Stimulated activated CD8-positive, alpha-beta memory T cell treated with anti-CD3 and anti-CD28 coated beads, Interleukin-12 subunit alpha, Interleukin-12 subunit beta, amount 100 ng/mL, for 1 hour (primary cell): ENCODE measurements around the gene PTPRH.
"Not testable (repeated sequence)": the region's sequence is repeated elsewhere in the genome, so short reads cannot be mapped to it uniquely, and the experiment has no call there.

Experiments used
- DNase-seq: peaks from one replicate; pipeline ENCODE4 v3.0.0-alpha.2; 2020; ENCODE audit warnings: low read depth

The PTPRH gene

DNA sequence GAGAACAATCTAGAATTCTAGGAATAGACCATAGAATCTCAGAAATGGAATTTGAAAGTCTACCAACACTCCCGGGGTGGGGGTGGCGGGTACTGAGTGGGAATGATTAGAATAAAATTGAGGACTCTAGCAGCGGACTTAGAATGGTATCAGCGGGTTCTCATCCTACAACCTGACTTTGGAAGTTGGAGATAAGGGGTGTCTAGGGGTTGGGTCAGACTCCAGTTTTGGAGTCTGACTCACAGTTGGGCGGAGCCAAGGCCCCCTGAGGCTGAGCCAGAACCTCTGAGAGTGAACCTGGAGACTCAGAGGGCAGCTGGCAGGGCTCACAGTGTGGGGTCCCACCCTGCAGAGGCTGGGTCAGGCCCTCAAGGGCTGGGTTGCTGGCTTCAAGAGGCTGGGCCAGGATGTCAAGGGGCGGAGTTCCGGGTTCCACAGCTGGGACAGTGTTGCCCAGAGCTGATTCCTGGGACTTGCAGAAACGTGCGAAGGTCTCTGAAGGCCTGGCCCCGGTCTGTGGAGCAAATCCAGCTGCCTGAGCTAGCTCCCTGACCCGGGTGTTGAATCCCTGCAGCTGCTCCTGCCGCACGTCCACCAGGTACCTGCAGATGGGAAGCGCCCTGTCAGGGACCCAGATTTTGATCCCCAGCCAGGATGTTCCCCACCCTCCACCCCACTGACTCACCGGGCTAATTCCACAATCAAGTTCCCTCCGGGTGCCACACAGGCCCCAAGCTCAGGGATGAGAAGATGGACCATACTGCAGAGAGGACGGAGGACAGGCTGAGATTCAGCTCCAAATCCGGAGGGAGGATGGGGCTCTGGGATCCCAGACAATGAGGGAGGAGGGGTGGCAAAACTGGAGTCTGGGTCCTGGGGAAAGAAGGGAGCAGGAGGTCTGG is 50.2 kb downstream of the PTPRH start:
- DNase-seq: no peak

DNA sequence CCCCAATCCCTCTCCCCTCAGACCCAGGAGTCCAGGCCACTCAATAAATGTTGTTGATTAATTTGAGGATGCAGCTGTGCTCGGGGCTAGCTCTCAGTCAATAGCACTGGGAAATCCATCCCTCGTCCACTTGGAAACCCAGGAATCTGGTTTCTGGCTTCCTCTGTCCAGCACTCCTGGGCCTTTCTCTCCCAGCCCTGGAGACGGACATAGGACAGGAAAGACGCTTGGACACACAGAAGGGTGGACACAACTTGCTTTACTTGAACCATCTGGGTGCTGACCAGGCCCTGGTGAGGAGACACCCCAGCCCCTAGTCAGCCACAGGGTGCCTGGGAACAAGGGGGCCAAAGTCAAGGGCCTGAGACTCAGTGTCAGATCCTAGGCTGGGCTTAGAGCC is 50.9 kb downstream of the PTPRH start:
- DNase-seq: no peak

DNA sequence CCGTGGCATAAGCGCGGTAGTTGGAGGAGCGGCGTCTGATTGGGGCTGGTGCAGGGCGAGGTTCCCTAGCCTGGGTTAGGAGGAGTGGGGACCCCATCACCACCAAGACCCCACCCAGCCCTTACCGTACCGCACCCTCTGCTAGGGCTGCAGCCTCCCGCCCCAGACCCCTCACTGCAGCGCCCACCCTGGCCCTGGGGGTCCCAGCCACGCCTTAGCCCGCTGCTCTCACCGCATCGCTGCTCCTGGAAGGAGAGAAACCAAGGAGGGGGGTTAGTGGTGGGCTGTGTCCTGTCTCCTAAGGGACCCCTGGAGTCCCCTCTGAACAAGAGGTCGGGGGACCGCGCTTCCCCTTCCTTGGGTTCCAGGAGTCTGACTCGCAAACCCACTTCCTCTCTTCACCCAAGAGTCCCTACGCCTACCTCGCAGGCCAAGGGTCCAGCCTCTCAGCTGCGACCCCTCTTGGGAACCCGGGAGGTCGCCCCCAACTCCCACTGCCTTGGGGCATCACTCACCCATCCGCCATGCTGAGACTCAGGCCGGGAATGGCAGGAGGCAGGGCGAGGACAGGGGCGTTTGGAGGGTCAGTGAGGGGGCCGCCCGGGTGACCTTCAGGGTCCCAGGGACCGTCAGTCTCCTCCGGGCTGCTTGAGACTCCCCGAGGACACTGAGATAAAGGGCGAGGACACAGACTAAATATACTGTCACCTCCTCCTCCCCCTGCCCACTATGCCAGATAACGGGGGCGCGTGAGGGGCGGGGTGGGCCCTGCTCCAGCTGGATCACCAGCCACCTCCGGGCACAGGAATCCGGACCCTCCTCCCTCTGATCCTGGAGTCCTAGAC is 52.0 kb downstream of the PTPRH start, which contains the start of gene TNNI3:
TSS of gene TNNI3 (minus strand) at position 669 of the 845 bp plus-strand sequence. CDS start at position 526, 143 bp downstream.
- DNase-seq: no peak

DNA sequence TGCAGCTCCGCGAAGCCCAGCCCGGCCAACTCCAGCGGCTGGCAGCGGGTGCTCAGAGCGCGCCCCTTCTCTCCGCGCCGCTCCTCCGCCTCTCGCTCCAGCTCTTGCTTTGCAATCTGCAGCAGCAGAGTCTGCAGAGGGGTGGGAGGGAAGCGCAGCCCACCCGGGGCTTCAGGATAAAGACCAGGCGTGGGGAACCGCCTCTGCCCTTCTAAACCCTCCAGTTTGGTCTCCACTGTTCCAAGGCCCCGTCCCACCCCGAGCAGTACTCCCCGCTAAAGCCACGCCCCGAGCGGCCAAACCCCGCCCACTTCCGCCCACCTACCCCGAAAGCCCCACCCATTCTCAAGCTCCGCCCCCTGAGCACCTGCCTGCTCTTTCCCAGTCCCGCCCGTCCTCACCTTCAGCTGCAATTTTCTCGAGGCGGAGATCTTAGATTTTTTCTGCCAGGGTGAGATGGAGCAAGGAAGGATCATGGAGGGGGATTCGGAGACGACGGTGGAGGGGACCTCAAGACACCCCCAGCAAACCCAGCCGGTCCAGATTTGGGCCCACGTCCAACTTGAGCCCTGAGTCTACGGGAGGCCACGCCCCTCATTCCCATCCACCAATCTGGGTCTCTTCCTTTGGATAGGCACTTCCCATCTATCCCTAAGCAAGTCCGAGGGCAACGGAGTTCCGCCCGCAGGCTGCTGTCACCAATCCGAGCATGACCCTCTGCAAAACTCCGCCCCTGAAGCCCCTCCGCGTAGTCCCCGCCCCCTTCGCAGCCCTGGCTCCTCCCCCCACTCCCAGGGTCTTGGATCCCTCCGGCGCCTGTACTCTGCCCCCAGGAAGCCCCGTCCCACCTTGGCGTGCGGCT is 52.9 kb downstream of the PTPRH start:
- DNase-seq: no peak

DNA sequence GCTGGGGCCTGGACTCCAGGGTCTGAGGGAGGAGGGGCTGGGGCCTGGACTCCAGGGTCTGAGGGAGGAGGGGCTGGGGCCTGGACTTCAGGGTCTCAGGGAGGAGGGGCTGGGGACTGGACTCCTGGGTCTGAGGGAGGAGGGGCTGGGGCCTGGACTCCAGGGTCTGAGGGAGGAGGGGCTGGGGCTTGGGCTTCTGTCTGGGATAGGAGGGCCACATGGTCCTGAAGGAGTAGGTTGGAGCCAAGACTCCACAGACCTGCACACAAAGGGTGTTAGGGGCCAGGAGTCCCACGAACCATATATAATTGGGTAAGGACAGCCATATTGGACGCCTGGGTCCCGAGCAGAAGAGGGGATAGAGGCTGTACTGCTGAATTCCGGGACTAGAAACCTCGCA is 53.5 kb downstream of the PTPRH start:
- not testable (repeated sequence) for DNase-seq

DNA sequence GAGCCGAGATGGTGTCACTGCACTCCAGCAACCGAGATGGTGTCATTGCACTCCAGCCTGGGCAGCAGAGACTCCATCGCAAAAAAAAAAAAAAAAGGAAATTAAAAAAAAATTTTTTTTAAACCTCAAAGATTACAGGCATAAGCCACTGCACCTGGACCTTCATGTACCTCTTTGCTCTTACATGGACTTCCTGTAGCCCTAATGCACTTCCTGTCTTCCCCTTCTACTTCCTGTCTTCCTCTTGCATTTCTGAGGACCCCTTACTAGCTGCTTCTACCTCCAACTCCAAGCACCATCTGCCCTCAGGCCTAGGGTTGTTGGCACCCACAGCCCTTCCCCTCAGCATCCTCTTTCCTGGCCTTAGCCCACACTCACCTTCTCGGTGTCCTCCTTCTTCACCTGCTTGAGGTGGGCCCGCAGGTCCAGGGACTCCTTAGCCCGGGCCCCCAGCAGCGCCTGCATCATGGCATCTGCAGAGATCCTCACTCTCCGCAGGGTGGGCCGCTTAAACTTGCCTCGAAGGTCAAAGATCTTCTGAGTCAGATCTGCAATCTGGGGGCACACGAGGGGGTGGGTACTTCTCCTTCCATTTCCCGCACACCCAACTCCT is 55.5 kb downstream of the PTPRH start:
- DNase-seq: no peak

DNA sequence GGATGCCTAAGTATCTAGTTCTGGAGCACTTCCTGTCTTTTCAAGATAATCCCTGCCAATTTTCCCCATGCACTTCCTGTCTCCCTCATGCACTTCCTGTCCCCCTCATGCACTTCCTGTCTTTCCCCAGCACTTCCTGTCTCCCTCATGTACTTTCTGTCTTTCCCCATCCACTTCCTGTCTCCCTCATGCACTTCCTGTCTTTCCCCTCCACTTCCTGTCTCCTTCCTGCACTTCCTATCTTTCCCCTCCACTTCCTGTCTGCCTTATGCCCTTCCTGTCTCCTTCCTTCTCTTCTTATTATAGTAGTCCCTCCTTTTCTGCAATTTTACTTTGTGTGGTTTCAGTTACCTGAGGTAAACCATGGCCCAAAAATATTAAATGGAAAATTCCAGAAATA is 57.3 kb downstream of the PTPRH start:
- DNase-seq: no peak

DNA sequence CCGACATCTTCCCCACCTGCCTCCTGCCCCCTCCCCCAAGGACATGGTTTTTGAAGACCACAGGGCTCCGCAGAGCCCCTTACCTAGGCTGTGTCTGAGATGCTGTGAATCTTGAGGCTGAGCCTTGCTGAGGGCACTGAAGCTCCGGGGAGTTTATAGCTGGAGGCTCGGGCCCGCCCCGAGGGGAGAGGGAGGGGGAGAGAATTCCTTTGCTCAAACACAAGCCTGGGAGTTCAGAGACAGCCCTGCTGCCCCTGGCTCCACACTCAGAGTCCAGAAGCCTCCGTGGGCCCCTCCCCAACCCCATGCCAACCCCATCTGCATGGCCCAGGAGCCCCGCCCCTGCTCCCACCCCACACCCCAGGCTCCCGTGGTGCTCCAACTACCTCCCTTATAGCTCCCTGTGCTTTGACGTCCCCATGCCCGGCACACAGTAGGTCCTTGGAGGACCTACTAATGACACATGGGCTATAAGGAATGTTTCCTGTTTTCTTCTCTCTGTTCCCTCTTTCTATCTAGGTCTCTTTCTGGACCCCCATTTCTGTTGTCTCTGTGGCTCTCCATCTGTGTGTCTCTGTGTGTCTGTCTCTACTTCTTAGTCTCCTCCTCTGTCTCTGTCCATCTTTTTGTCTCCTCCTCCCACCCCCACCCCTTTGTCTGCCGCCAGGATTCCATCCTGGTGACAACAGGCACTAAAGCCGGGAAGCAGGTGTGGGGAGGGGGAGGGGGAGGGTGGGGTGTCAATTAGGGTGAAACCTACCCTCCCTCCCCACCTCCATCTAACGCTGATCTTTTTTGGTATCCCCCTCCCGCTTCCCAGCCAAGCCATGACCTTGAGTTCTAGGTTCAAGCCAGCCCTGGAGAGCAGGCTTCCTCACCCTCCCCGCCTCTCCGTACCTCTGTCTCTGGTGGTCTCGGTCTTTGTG is 60.0 kb downstream of the PTPRH start, which contains the start of gene TNNT1:
TSS of gene TNNT1 (minus strand) at position 129 of the 926 bp plus-strand sequence. CDS start 2,049 bp downstream, outside the sequence.
- no peak for DNase-seq

DNA sequence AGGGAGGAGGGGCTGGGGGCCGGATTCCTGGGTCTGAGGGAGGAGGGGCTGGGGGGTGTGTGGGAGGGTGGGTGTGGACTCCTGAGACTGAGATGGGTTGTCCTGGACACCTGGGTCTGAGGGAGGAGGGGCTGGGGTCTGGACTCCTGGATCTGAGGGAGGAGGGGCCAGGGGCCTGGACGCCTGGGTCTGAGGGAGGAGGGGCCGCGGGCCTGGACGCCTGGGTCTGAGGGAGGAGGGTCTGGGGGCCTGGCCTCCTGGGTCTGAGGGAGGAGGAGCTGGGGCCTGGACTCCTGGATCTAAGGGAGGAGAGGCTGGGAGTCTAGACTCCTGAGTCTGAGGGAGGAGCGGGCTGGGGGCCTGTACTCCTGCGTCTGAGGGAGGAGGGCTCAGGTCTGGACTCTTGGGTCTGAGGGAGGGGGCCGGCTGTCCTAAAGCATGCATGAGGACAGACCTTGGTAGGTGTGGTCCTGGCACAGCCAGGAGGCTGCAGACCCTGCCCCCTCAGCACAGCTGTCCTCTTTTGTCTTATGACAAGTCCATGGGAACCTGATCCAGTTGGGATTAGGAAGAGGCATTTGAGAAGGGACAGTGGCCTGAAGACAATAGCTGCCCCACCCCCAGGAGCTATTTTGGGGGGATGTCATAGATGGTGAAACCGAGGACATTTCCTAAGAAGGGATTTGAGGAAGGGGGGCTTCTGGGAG is 61.6 kb downstream of the PTPRH start:
- DNase-seq: no peak

DNA sequence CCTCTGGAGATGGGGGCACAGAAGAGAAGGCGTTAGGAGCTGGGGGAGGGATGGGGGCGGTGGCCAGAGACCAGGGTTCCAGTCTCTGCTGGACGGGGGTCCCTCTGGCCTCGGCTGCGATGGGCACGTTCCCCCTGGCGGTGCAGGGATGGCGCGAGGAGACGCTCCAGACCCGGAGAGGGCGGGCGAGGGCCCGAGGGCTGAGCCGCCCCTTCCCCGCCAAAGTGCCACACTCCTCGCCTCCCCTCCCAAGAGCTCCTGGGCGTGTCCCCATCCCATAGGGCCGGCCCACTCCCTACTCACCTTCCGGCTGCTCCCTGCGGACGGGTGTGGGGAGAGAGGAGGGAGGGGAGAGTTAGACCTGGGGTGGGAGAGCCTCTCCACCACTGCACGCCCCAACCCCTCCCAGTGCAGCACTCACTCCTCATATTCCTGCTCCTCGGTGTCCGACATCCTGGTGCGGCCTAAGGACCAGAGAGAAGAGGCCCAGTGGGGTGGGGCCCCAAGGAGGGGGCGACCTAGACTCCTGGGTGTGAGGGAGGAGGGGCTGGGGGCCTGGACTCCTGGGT is 62.5 kb downstream of the PTPRH start:
- DNase-seq: no peak

DNA sequence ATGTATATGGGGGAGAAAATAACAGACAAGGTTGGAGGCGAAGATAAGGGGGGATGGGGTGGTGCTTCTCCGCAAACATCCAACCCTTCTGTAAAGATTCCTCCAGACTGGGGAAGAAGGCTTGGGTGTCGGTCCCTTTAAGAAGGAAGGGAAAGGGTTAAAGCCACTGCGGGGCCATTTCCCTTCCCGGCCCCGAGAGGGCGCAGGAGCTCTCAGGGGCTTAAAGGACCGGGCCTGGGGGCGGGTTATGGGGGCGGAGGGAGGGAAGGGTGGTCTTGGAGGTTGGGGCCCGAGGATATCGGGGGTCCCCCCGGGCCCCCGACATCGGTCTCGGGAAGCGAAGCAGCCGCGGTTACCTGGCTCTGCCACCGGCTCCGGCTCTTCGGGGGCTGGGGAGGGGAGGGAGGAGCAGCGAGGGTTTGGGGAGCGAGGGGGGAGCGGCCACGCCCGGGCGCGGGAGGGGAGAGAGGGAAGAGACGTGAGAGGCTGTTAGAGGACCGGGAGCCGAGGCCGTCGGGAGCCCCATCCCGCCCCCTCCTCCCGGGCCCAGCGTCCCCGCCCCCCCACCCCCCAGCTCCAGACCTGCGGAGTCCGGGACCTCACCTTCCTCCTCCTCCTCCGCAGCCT is 63.1 kb downstream of the PTPRH start:
- DNase-seq: no peak

DNA sequence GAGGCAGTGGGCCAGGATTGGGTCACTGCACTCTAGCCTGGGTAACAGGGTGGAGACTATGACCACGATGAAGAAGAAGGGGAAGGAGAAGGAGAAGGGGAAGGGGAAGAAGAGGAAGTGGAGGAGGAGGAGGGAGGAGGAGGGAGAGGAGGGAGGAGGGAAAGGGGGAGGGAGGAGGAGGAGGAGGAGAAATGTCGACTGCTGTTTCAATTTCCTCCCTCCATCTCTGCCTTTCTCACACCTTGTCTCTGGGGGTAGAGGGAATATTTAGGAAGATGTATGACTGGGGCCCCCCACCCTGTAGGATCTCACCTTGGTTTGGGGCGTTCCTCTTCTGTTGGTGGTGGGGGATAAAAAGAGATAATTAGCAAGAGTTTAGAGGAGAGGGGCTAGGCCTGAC is 64.1 kb downstream of the PTPRH start:
- no peak for DNase-seq

DNA sequence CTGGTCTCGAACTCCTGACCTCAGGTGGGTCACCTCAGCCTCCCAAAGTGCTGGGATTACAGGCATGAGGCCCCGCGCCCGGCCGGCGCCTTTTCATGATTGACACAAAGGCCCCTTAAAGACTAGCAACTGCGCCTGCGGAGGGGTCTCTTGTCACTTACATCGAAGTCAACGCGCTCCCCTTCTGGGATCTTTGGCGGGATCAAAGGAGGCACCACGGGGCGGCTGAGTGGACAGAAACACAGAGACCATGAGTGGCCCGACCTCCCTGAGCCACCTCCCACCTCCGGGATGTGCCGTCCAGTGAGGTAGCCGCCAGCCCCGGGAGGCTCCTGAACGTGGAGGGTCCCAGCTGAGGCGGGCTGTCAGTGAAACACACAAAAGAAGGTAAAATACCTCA is 67.6 kb downstream of the PTPRH start:
- DNase-seq: no peak

DNA sequence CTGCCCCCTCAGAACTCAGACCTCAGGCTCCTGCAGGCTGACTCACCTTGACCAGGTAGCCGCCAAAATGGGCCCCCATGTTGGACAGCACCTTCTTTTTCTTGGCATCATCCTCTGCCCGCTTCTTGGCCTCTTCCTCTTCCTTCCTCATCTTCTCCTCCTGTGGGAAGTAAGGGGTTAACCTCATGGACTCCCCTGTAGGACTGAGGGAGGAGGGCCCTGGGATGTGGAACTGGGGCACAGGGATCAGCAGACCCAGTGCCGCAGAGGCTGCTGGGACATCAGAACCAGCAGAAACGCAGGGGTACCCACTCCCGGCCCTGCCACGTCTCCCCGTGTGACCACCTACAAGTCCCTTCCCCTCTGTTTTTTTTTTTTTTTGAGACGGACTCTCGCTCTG is 71.4 kb downstream of the PTPRH start:
- DNase-seq: no peak

DNA sequence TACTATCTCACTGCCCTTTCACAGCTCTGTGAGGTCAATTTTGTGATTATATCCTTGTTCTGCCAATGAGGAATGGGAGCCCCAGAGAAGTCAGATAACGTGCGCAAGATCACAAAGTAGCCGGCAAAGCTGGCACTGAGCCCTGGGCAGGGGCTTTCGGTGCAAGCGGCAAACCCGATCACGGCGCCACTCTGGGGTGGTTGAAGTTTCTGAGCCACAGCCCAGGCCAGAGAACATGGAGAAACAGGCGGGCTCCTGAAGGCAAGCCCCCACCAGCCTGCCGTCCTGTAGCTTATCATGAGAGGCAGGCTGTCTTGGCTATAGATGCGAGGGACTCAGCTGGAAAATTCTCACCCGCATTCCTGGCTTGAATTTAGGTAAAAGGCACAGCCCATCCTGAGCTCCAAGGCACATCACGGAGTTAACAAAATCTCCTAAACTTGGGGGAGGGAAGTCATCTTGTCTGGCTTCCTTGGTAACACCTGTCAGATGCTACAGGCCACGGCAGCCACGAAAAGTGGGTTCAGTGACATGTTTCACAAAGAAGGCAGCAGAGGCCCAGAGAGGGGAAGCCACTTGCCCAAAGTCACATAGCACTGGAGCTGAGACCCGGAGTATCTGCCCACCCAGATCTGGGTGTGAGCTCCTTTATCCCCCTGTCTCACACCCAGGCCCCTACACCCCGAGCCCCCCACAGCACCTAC is 72.8 kb downstream of the PTPRH start:
- no peak for DNase-seq

DNA sequence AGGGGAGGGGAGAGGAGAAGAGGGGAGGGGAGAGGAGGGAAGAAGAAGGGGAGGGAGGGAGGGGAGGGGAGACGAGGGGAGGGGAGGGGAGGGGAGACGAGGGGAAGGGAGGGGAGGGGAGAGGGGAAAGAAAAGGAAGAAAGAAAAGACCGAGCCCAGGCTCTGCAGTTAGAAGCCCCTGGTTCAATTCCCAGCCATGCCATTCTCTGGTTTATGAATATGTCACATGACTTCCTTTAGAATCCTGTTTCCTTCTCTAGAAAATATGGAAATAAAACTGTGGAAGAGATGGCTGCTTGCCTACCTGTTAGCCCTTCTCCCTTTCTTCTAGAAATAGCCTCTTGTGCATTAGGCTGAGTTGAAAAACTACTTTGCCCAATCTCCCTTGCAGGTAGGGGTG is 74.6 kb downstream of the PTPRH start:
- DNase-seq: no peak

DNA sequence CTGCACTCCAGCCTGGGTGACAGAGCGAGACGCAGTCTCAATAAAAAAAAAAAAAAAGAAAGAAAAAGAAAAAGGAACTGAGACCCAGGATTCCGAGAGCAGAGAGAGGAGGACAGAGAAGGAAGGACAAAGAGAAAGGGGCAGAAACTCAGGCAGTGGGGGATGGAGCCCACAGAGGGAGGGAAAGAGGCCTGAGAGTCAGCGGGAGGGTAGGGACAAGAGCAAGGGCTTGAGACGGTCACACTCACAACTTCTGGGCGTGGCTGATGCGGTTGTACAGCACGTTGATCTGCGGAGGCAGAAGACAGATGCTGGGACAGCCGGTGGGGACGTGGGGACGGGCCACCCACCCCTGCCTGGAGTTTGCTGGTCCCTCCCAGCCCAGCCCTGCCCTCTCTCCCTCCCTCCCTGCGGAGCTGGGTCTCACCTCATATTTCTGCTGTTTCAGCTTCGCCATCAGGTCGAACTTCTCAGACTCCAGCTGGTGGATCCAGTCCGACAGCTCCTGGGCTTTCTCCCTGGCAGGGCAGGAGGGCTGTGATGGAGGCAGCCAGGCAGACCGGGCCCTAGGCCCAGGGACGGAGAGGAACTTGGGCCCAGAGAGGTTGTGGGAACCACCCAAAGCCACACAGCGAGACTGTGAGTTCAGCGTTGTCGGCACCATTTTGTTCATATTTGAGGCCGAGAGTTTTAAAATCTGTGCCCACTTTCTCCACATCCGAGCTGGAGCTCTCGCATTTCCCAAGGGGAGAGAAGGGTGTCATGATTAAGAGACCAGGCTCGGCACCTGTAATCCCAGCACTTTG is 75.5 kb downstream of the PTPRH start:
- DNase-seq: no peak
